Suprapubic skin (tissue), 4 donors: ENCODE results near the gene ESYT1.

Source experiments
- CTCF ChIP-seq, 2 donors: fragments of 200-600 bp in 1 of 2; fragments of 450-650 bp in 1 of 2; sonication (generic) in 1 of 2; IDR thresholded peaks; one replicate each; pipeline ENCODE4 v1.5.1; 2016 to 2019; ENCODE audit warnings: antibody characterized with exemption in 2 of 2, mild to moderate bottlenecking in 1 of 2, moderate library complexity in 1 of 2
- POLR2A ChIP-seq, 2 donors: fragments of 450-650 bp; IDR thresholded peaks; one replicate each; pipeline ENCODE4 v1.6.1; 2017; ENCODE audit warnings: antibody characterized with exemption in 2 of 2, mild to moderate bottlenecking in 2 of 2, moderate library complexity in 2 of 2
- POLR2AphosphoS5 ChIP-seq, 3 donors: sonication (generic); formaldehyde crosslinking; IDR thresholded peaks; one replicate each; pipeline ENCODE4 v1.6.1; 2017; ENCODE audit warnings: antibody characterized with exemption in 3 of 3

- TF ChIP-seq POLR2A (IDR thresholded peaks at IDR 0.05): no peak
- TF ChIP-seq CTCF (IDR thresholded peaks at IDR 0.05): no peak
- TF ChIP-seq POLR2AphosphoS5 (IDR thresholded peaks at IDR 0.05): no peak
Observed at GRCh38 chr12:56153678-56154065, 25.6 kb downstream of the ESYT1 start.
